Adrenal gland (tissue), 5 donors: ENCODE measurements around the gene NUP188.

Experiments
- POLR2A ChIP-seq, 2 donors: fragments of 450-650 bp; IDR thresholded peaks; one replicate each; pipeline ENCODE4 v1.6.1; 2017; ENCODE audit warnings: antibody characterized with exemption in 2 of 2, mild to moderate bottlenecking in 2 of 2, moderate library complexity in 1 of 2
- TF ChIP-seq, protein P1 (sequence below), 6 experiments: fragments of 450-650 bp in 4 of 6; fragments of 200-600 bp in 2 of 6; sonication (generic) in 1 of 6; IDR thresholded peaks; 1 replicate in 5 of 6; 2 replicates in 1 of 6; pipeline versions ENCODE4 v1.5.1 to v1.8.0; 2016 to 2021; ENCODE audit warnings: antibody characterized with exemption in 6 of 6, mild to moderate bottlenecking in 2 of 6, moderate library complexity in 1 of 6
- donor health status: DM: no; HTN: no; CAD: no.

DNA sequence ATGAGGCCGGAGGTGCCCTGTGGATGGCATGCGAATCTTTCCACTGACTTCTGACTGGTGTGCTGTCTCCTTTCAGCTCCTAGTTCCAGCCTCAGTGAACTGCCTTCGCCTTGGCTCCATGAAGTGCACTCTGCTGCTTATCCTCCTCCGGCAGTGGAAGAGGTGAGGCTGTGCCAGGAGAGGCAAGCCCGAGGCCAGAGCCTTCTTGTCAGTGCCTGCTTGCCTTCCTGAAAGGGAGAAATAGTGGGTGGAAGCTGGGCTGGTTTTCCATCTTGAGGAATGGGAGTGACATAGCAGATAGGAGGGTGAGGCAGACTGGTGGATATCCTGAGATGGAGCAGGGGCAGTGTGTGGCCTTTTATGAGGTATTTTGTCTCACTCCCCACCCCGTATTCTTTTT lies 51.0 kb downstream of the NUP188 start:
- TF ChIP-seq, protein P1, sequence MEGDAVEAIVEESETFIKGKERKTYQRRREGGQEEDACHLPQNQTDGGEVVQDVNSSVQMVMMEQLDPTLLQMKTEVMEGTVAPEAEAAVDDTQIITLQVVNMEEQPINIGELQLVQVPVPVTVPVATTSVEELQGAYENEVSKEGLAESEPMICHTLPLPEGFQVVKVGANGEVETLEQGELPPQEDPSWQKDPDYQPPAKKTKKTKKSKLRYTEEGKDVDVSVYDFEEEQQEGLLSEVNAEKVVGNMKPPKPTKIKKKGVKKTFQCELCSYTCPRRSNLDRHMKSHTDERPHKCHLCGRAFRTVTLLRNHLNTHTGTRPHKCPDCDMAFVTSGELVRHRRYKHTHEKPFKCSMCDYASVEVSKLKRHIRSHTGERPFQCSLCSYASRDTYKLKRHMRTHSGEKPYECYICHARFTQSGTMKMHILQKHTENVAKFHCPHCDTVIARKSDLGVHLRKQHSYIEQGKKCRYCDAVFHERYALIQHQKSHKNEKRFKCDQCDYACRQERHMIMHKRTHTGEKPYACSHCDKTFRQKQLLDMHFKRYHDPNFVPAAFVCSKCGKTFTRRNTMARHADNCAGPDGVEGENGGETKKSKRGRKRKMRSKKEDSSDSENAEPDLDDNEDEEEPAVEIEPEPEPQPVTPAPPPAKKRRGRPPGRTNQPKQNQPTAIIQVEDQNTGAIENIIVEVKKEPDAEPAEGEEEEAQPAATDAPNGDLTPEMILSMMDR (IDR thresholded peaks at IDR 0.05), result no peak
- TF ChIP-seq POLR2A (IDR thresholded peaks at IDR 0.05), result no peak
